Measurements from ENCODE around the gene TAPT1. TPM values are rescaled to one million over a fixed set of nuclear protein-coding genes. Genes with fewer than 3 reads are reported as not detected.

TAPT1 gene
- polyA plus RNA-seq, 1 donor from 2014 or later = 34.2 TPM

DNA sequence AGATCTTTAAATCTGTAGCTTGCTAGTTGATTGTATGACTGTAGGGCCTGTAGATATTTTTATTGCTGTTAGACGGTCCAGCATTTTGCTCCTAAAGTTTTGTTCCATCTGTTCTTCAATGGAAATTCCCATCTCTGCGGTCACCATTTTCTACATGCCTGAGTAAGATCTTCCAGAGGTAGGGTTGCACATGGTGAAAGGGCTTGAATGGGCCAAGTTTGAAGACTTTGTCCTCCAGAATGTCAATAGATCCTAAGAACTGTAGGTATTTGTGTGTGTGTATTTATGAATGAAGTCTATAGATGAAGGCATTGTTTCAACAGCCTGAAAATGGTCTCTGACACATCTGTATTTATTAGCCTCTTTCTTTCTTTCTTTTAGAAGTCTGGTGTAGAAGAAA is 22.3 kb upstream of the TAPT1 start:
- TF ChIP-seq, protein P1, sequence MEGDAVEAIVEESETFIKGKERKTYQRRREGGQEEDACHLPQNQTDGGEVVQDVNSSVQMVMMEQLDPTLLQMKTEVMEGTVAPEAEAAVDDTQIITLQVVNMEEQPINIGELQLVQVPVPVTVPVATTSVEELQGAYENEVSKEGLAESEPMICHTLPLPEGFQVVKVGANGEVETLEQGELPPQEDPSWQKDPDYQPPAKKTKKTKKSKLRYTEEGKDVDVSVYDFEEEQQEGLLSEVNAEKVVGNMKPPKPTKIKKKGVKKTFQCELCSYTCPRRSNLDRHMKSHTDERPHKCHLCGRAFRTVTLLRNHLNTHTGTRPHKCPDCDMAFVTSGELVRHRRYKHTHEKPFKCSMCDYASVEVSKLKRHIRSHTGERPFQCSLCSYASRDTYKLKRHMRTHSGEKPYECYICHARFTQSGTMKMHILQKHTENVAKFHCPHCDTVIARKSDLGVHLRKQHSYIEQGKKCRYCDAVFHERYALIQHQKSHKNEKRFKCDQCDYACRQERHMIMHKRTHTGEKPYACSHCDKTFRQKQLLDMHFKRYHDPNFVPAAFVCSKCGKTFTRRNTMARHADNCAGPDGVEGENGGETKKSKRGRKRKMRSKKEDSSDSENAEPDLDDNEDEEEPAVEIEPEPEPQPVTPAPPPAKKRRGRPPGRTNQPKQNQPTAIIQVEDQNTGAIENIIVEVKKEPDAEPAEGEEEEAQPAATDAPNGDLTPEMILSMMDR (IDR thresholded peaks at IDR 0.05; ENCODE audit: poor library complexity, severe bottlenecking) = no peak
- TF ChIP-seq EP300 (conservative IDR thresholded peaks at IDR 0.05; ENCODE audit: poor library complexity, severe bottlenecking) (no peak), MXI1 (conservative IDR thresholded peaks at IDR 0.05; ENCODE audit: poor library complexity, severe bottlenecking) (no peak), POLR2AphosphoS5 (IDR thresholded peaks at IDR 0.05) (no peak), RAD21 (conservative IDR thresholded peaks at IDR 0.05) (no peak), SMC3 (conservative IDR thresholded peaks at IDR 0.05; ENCODE audit: poor library complexity) (no peak), TAF1 (IDR thresholded peaks at IDR 0.05; ENCODE audit: low read depth) (no peak), EZH2 (IDR thresholded peaks at IDR 0.05; ENCODE audit: borderline replicate concordance, insufficient read depth, low read length, poor library complexity, severe bottlenecking) (no peak)
- TF ChIP-seq, protein P2, sequence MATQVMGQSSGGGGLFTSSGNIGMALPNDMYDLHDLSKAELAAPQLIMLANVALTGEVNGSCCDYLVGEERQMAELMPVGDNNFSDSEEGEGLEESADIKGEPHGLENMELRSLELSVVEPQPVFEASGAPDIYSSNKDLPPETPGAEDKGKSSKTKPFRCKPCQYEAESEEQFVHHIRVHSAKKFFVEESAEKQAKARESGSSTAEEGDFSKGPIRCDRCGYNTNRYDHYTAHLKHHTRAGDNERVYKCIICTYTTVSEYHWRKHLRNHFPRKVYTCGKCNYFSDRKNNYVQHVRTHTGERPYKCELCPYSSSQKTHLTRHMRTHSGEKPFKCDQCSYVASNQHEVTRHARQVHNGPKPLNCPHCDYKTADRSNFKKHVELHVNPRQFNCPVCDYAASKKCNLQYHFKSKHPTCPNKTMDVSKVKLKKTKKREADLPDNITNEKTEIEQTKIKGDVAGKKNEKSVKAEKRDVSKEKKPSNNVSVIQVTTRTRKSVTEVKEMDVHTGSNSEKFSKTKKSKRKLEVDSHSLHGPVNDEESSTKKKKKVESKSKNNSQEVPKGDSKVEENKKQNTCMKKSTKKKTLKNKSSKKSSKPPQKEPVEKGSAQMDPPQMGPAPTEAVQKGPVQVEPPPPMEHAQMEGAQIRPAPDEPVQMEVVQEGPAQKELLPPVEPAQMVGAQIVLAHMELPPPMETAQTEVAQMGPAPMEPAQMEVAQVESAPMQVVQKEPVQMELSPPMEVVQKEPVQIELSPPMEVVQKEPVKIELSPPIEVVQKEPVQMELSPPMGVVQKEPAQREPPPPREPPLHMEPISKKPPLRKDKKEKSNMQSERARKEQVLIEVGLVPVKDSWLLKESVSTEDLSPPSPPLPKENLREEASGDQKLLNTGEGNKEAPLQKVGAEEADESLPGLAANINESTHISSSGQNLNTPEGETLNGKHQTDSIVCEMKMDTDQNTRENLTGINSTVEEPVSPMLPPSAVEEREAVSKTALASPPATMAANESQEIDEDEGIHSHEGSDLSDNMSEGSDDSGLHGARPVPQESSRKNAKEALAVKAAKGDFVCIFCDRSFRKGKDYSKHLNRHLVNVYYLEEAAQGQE (IDR thresholded peaks at IDR 0.05; ENCODE audit: borderline replicate concordance) = no peak
- no peaks in the 10 kb centered on the region for H3K79me2 ChIP-seq (replicated peaks; ENCODE audit: insufficient read depth, low read length)

GRCh38 chr4:16245241-16245640 is 19.0 kb upstream of the TAPT1 start:
- H3K27me3 ChIP-seq (ENCODE audit: insufficient read depth, low read depth, low read length) = no peaks in the 10 kb centered on the region
- no peak overlapping the region for H2AFZ ChIP-seq (ENCODE audit: low read depth, low read length)
- H3K4me3 ChIP-seq (ENCODE audit: low read length) = no peak overlapping the region
- H3K27ac ChIP-seq (ENCODE audit: low read length) = no peak overlapping the region
- H3K36me3 ChIP-seq (ENCODE audit: insufficient read depth, low read length) = no peaks in the 10 kb centered on the region
- TF ChIP-seq, protein P1 (IDR thresholded peaks at IDR 0.05; ENCODE audit: poor library complexity, severe bottlenecking) = no peak
- TF ChIP-seq POLR2AphosphoS5 (IDR thresholded peaks at IDR 0.05) (no peak), EZH2 (IDR thresholded peaks at IDR 0.05; ENCODE audit: borderline replicate concordance, insufficient read depth, low read length, poor library complexity, severe bottlenecking) (no peak), MXI1 (conservative IDR thresholded peaks at IDR 0.05; ENCODE audit: poor library complexity, severe bottlenecking) (no peak), SMC3 (conservative IDR thresholded peaks at IDR 0.05; ENCODE audit: poor library complexity) (no peak), TAF1 (IDR thresholded peaks at IDR 0.05; ENCODE audit: low read depth) (no peak), RAD21 (conservative IDR thresholded peaks at IDR 0.05) (no peak)
- TF ChIP-seq, protein P2 (IDR thresholded peaks at IDR 0.05; ENCODE audit: borderline replicate concordance) = no peak
- no peak overlapping the region for H3K4me2 ChIP-seq (ENCODE audit: low read length)
- no peaks in the 10 kb centered on the region for H3K9me3 ChIP-seq (ENCODE audit: low read length)
- H3K9ac ChIP-seq (ENCODE audit: low read length) = no peak overlapping the region
- H3F3A ChIP-seq (ENCODE audit: insufficient read depth, low read length, poor library complexity, severe bottlenecking) = no peaks in the 10 kb centered on the region
- no peaks in the 10 kb centered on the region for H3K9me2 ChIP-seq (ENCODE audit: insufficient read depth, low read length)
- H4K20me1 ChIP-seq (ENCODE audit: insufficient read depth) = no peaks in the 10 kb centered on the region
- no peaks in the 10 kb centered on the region for H3K79me2 ChIP-seq (replicated peaks; ENCODE audit: insufficient read depth, low read length)

More for the DNA sequence above, 22.3 kb upstream of the TAPT1 start:
- H3K27ac ChIP-seq (ENCODE audit: low read length) = no peak overlapping the region
- no peaks in the 10 kb centered on the region for H3K27me3 ChIP-seq (ENCODE audit: insufficient read depth, low read depth, low read length)
- no peak overlapping the region for H2AFZ ChIP-seq (ENCODE audit: low read depth, low read length)
- no peak overlapping the region for H3K4me3 ChIP-seq (ENCODE audit: low read length)
- H3K4me2 ChIP-seq (ENCODE audit: low read length) = no peak overlapping the region
- H3F3A ChIP-seq (ENCODE audit: insufficient read depth, low read length, poor library complexity, severe bottlenecking) = no peaks in the 10 kb centered on the region
- no peaks in the 10 kb centered on the region for H3K9me2 ChIP-seq (ENCODE audit: insufficient read depth, low read length)
- H3K9ac ChIP-seq (ENCODE audit: low read length) = no peak overlapping the region
- H4K20me1 ChIP-seq (ENCODE audit: insufficient read depth) = no peaks in the 10 kb centered on the region
- H3K9me3 ChIP-seq (ENCODE audit: low read length) = no peaks in the 10 kb centered on the region
- no peaks in the 10 kb centered on the region for H3K36me3 ChIP-seq (ENCODE audit: insufficient read depth, low read length)
